GM18858 (cell line): ENCODE data around the gene TPGS1.

Experiments
- ATAC-seq: cut with Tn5 transposase; IDR thresholded peaks from one replicate; pipeline ENCODE4 v1.9.1; 2021; ENCODE audit not compliant: unreplicated experiment

Gene TPGS1

GRCh38 chr19:507286-508203, at the start of gene TPGS1:
Gene TPGS1, plus strand, starts transcription at chr19:507497. Its CDS starts 10 bp downstream, at chr19:507507.
- peak; percentile 31 for ATAC-seq

- ATAC-seq: no peak
Measured at GRCh38 chr19:457636-458035, 49.7 kb upstream of the TPGS1 start.

- no peak for ATAC-seq
Measured at GRCh38 chr19:458091-459042, 48.9 kb upstream of the TPGS1 start.

- ATAC-seq: no peak
Measured at GRCh38 chr19:459724-460511, 47.4 kb upstream of the TPGS1 start.

GRCh38 chr19:460877-461720, 46.2 kb upstream of the TPGS1 start, which contains the start of gene SHC2:
Gene SHC2, minus strand, starts transcription at chr19:461033. Its CDS starts 37 bp downstream, at chr19:460996.
- ATAC-seq: no peak

- ATAC-seq: no peak
Measured at GRCh38 chr19:461721-462551, 45.4 kb upstream of the TPGS1 start.

- ATAC-seq: no peak
Measured at GRCh38 chr19:463483-464207, 43.7 kb upstream of the TPGS1 start.

GRCh38 chr19:464208-464545, 43.1 kb upstream of the TPGS1 start:
- no peak for ATAC-seq

GRCh38 chr19:465056-465816, 42.1 kb upstream of the TPGS1 start:
- no peak for ATAC-seq

- no peak for ATAC-seq
Measured at GRCh38 chr19:467554-467953, 39.7 kb upstream of the TPGS1 start.

- no peak for ATAC-seq
Measured at GRCh38 chr19:468587-469256, 38.6 kb upstream of the TPGS1 start.

GRCh38 chr19:469833-470232, 37.5 kb upstream of the TPGS1 start:
- ATAC-seq: no peak

- no peak for ATAC-seq
Measured at GRCh38 chr19:470701-471100, 36.6 kb upstream of the TPGS1 start.

GRCh38 chr19:472005-472858, 35.1 kb upstream of the TPGS1 start:
- ATAC-seq: no peak

- no peak for ATAC-seq
Measured at GRCh38 chr19:474126-475078, 32.9 kb upstream of the TPGS1 start.
